ENCODE results near the gene SUN1.

The SUN1 gene

GRCh38 chr7:873367-874002 lies 41.2 kb downstream of the SUN1 start:
- Histone ChIP-seq H3K27ac (ENCODE audit: low read depth, low read length) (peak overlapping the region; percentile 16; the same call in 1 of the 2 replicates), H3K36me3 (ENCODE audit: control insufficient read depth, insufficient read depth, low read length) (peaks cover 59% of the 10 kb centered on the region), H3K27me3 (ENCODE audit: control insufficient read depth, insufficient read depth, low read length) (no peaks in the 10 kb centered on the region), H3K4me1 (ENCODE audit: control insufficient read depth, insufficient read depth, low read length) (peaks cover 14% of the 10 kb centered on the region), H3K9me3 (ENCODE audit: control insufficient read depth, insufficient read depth, low read depth, low read length) (no peaks in the 10 kb centered on the region), H3K4me3 (ENCODE audit: low read depth, low read length) (no peak overlapping the region), H3K9ac (ENCODE audit: low read length) (peak overlapping the region; percentile 51)

- H3K9ac ChIP-seq (ENCODE audit: low read length), result peak overlapping the region; percentile 51
- peaks cover 59% of the 10 kb centered on the region for H3K36me3 ChIP-seq (ENCODE audit: control insufficient read depth, insufficient read depth, low read length)
- H3K4me3 ChIP-seq (ENCODE audit: low read depth, low read length), result no peak overlapping the region
- H3K9me3 ChIP-seq (ENCODE audit: control insufficient read depth, insufficient read depth, low read depth, low read length), result no peaks in the 10 kb centered on the region
- H3K27me3 ChIP-seq (ENCODE audit: control insufficient read depth, insufficient read depth, low read length), result no peaks in the 10 kb centered on the region
- peaks cover 16% of the 10 kb centered on the region for H3K4me1 ChIP-seq (ENCODE audit: control insufficient read depth, insufficient read depth, low read length)
- peak overlapping the region; percentile 16; the same call in 1 of the 2 replicates for H3K27ac ChIP-seq (ENCODE audit: low read depth, low read length)
These were observed 41.9 kb downstream of the SUN1 start for GRCh38 chr7:874031-874749.

- Histone ChIP-seq H3K27me3 (ENCODE audit: control insufficient read depth, insufficient read depth, low read length) (no peaks in the 10 kb centered on the region), H3K4me3 (ENCODE audit: low read depth, low read length) (no peak overlapping the region), H3K36me3 (ENCODE audit: control insufficient read depth, insufficient read depth, low read length) (peaks cover 56% of the 10 kb centered on the region), H3K4me1 (ENCODE audit: control insufficient read depth, insufficient read depth, low read length) (peaks cover 18% of the 10 kb centered on the region), H3K9me3 (ENCODE audit: control insufficient read depth, insufficient read depth, low read depth, low read length) (no peaks in the 10 kb centered on the region), H3K9ac (ENCODE audit: low read length) (no peak overlapping the region), H3K27ac (ENCODE audit: low read depth, low read length) (no peak overlapping the region)
These were observed 42.8 kb downstream of the SUN1 start for GRCh38 chr7:875051-875450.

- H3K9me3 ChIP-seq (ENCODE audit: control insufficient read depth, insufficient read depth, low read depth, low read length), result no peaks in the 10 kb centered on the region
- peaks cover 52% of the 10 kb centered on the region for H3K36me3 ChIP-seq (ENCODE audit: control insufficient read depth, insufficient read depth, low read length)
- no peaks in the 10 kb centered on the region for H3K27me3 ChIP-seq (ENCODE audit: control insufficient read depth, insufficient read depth, low read length)
- 0 out of 2 replicates have a peak overlapping the region, but pooled peaks have one; percentile 74 for H3K27ac ChIP-seq (ENCODE audit: low read depth, low read length)
- H3K4me1 ChIP-seq (ENCODE audit: control insufficient read depth, insufficient read depth, low read length), result peaks cover 18% of the 10 kb centered on the region
- peak overlapping the region; percentile 23 for H3K9ac ChIP-seq (ENCODE audit: low read length)
- H3K4me3 ChIP-seq (ENCODE audit: low read depth, low read length), result peak overlapping the region; percentile 35; the same call in 1 of the 2 replicates
These were observed 43.3 kb downstream of the SUN1 start for GRCh38 chr7:875476-876076.

- Histone ChIP-seq H3K9ac (ENCODE audit: low read length) (peak within 1 kb of the TSS; percentile 97), H3K27ac (ENCODE audit: low read depth, low read length) (peak within 1 kb of the TSS; percentile 82; the same call in 1 of the 2 replicates), H3K9me3 (ENCODE audit: control insufficient read depth, insufficient read depth, low read depth, low read length) (no peaks in the 10 kb centered on the region), H3K4me3 (ENCODE audit: low read depth, low read length) (peak within 1 kb of the TSS; percentile 100), H3K36me3 (ENCODE audit: control insufficient read depth, insufficient read depth, low read length) (peaks cover 47% of the 10 kb centered on the region), H3K27me3 (ENCODE audit: control insufficient read depth, insufficient read depth, low read length) (no peaks in the 10 kb centered on the region), H3K4me1 (ENCODE audit: control insufficient read depth, insufficient read depth, low read length) (peaks cover 18% of the 10 kb centered on the region)
These were observed 44.0 kb downstream of the SUN1 start, which contains the start of gene GET4 for GRCh38 chr7:876077-876971. GET4 (plus strand) TSS chr7:876554; CDS start chr7:876646, 92 bp downstream.

- peaks cover 41% of the 10 kb centered on the region for H3K36me3 ChIP-seq (ENCODE audit: control insufficient read depth, insufficient read depth, low read length)
- H3K27ac ChIP-seq (ENCODE audit: low read depth, low read length), result peak overlapping the region; percentile 82; the same call in 1 of the 2 replicates
- H3K27me3 ChIP-seq (ENCODE audit: control insufficient read depth, insufficient read depth, low read length), result no peaks in the 10 kb centered on the region
- peak overlapping the region; percentile 97 for H3K9ac ChIP-seq (ENCODE audit: low read length)
- peaks cover 18% of the 10 kb centered on the region for H3K4me1 ChIP-seq (ENCODE audit: control insufficient read depth, insufficient read depth, low read length)
- peak overlapping the region; percentile 100 for H3K4me3 ChIP-seq (ENCODE audit: low read depth, low read length)
- H3K9me3 ChIP-seq (ENCODE audit: control insufficient read depth, insufficient read depth, low read depth, low read length), result no peaks in the 10 kb centered on the region
These were observed 44.7 kb downstream of the SUN1 start for GRCh38 chr7:876972-877311.

GRCh38 chr7:877312-878232 lies 45.3 kb downstream of the SUN1 start:
- H3K27me3 ChIP-seq (ENCODE audit: control insufficient read depth, insufficient read depth, low read length), result no peaks in the 10 kb centered on the region
- H3K27ac ChIP-seq (ENCODE audit: low read depth, low read length), result peak overlapping the region; percentile 82; the same call in 1 of the 2 replicates
- H3K4me3 ChIP-seq (ENCODE audit: low read depth, low read length), result peak overlapping the region; percentile 100
- peaks cover 34% of the 10 kb centered on the region for H3K36me3 ChIP-seq (ENCODE audit: control insufficient read depth, insufficient read depth, low read length)
- no peaks in the 10 kb centered on the region for H3K9me3 ChIP-seq (ENCODE audit: control insufficient read depth, insufficient read depth, low read depth, low read length)
- peak overlapping the region; percentile 97 for H3K9ac ChIP-seq (ENCODE audit: low read length)
- peaks cover 18% of the 10 kb centered on the region for H3K4me1 ChIP-seq (ENCODE audit: control insufficient read depth, insufficient read depth, low read length)

- peaks cover 11% of the 10 kb centered on the region for H3K4me1 ChIP-seq (ENCODE audit: control insufficient read depth, insufficient read depth, low read length)
- no peak overlapping the region for H3K4me3 ChIP-seq (ENCODE audit: low read depth, low read length)
- H3K36me3 ChIP-seq (ENCODE audit: control insufficient read depth, insufficient read depth, low read length), result peaks cover 22% of the 10 kb centered on the region
- H3K9me3 ChIP-seq (ENCODE audit: control insufficient read depth, insufficient read depth, low read depth, low read length), result no peaks in the 10 kb centered on the region
- peak overlapping the region; percentile 6 for H3K9ac ChIP-seq (ENCODE audit: low read length)
- H3K27ac ChIP-seq (ENCODE audit: low read depth, low read length), result no peak overlapping the region
- no peaks in the 10 kb centered on the region for H3K27me3 ChIP-seq (ENCODE audit: control insufficient read depth, insufficient read depth, low read length)
These were observed 46.8 kb downstream of the SUN1 start for GRCh38 chr7:879093-879492.

- Histone ChIP-seq H3K9me3 (ENCODE audit: control insufficient read depth, insufficient read depth, low read depth, low read length) (no peaks in the 10 kb centered on the region), H3K27me3 (ENCODE audit: control insufficient read depth, insufficient read depth, low read length) (no peaks in the 10 kb centered on the region), H3K36me3 (ENCODE audit: control insufficient read depth, insufficient read depth, low read length) (peaks cover 18% of the 10 kb centered on the region), H3K9ac (ENCODE audit: low read length) (no peak overlapping the region), H3K4me1 (ENCODE audit: control insufficient read depth, insufficient read depth, low read length) (peaks cover 11% of the 10 kb centered on the region), H3K27ac (ENCODE audit: low read depth, low read length) (no peak overlapping the region), H3K4me3 (ENCODE audit: low read depth, low read length) (no peak overlapping the region)
These were observed 47.4 kb downstream of the SUN1 start for GRCh38 chr7:879706-880105.

GRCh38 chr7:880450-880849 lies 48.2 kb downstream of the SUN1 start:
- Histone ChIP-seq H3K4me1 (ENCODE audit: control insufficient read depth, insufficient read depth, low read length) (peaks cover 11% of the 10 kb centered on the region), H3K27ac (ENCODE audit: low read depth, low read length) (no peak overlapping the region), H3K9me3 (ENCODE audit: control insufficient read depth, insufficient read depth, low read depth, low read length) (no peaks in the 10 kb centered on the region), H3K4me3 (ENCODE audit: low read depth, low read length) (no peak overlapping the region), H3K27me3 (ENCODE audit: control insufficient read depth, insufficient read depth, low read length) (no peaks in the 10 kb centered on the region), H3K36me3 (ENCODE audit: control insufficient read depth, insufficient read depth, low read length) (peaks cover 13% of the 10 kb centered on the region), H3K9ac (ENCODE audit: low read length) (no peak overlapping the region)
